HCT116 (cell line): ENCODE results near the gene ZSCAN21. TPM values are rescaled to one million over a fixed set of nuclear protein-coding genes. Genes with fewer than 3 reads are reported as not detected.

Source experiments
- ATAC-seq: fragments of 200-7000 bp; cut with Tn5 transposase; 2 replicates; pipeline ENCODE4 v1.9.1; 2020; ENCODE audit warnings: mild to moderate bottlenecking, moderate library complexity
- BruUV-seq: library from RNA; stranded (reverse); fragments of 400-500 nt; replicated peaks from 2 replicates; lab custom pipeline; 2021; lab: Mats Ljungman, UMichigan
- CTCF ChIA-PET: fragments of 300-600 bp; sonication (Branson Sonifier 250); formaldehyde crosslinking; loops from one replicate; lab custom pipeline; 2021; ENCODE audit warnings: antibody characterized with exemption; lab: Charles Lee
- POLR2A ChIA-PET: fragments of 300-600, 350-600 bp; sonication (Branson Sonifier 250); formaldehyde crosslinking; loops from one replicate; lab custom pipeline; 2021; ENCODE audit warnings: antibody characterized with exemption; lab: Charles Lee
- RAD21 ChIA-PET, 2 experiments: fragments of 300-600 bp; sonication (Branson Sonifier 250); formaldehyde crosslinking; loops; one replicate each; lab custom pipeline; 2023; ENCODE audit warnings: low total read pairs in 2 of 2; ENCODE audit not compliant: uncharacterized antibody in 2 of 2, unreplicated experiment in 2 of 2, low non-redundant PET in 1 of 2; lab: Charles Lee
- DNase-seq: peaks from one replicate; pipeline ENCODE4 v3.0.0-alpha.2; 2010; ENCODE audit warnings: low read depth, low spot score
- H2AFZ ChIP-seq: fragments of 200-600 bp; shearing (Covaris generic), sonication (generic); 2 replicates; pipeline ENCODE4 v1.6.1; 2017; ENCODE audit warnings: low read depth, mixed run types, mixed read lengths, antibody characterized with exemption, low read length; ENCODE audit not compliant: poor library complexity, severe bottlenecking
- H3K27ac ChIP-seq: 2 replicates; pipeline ENCODE4 v1.5.1; 2012; ENCODE audit warnings: low read depth, low read length
- H3K27me3 ChIP-seq: fragments of 200-600 bp; sonication (generic); 2 replicates; pipeline ENCODE4 v1.6.1; 2016; ENCODE audit warnings: mixed run types, low read length, mixed read lengths; ENCODE audit not compliant: insufficient read depth
- H3K36me3 ChIP-seq, 2 experiments: fragments of 200-500 bp in 1 of 2; fragments of 200-600 bp in 1 of 2; sonication (Bioruptor generic) in 1 of 2; sonication (generic) in 1 of 2; 2 replicates each; pipeline versions ENCODE4 v1.5.1 to v1.6.1; 2014 to 2016; ENCODE audit warnings: low read length in 2 of 2, inconsistent platforms in 1 of 2, mixed read lengths in 1 of 2, mixed run types in 1 of 2; ENCODE audit not compliant: insufficient read depth in 2 of 2, control insufficient read depth in 1 of 2
- H3K4me1 ChIP-seq, 2 experiments: fragments of 200-600 bp in 1 of 2; sonication (generic) in 1 of 2; 2 replicates each; pipeline versions ENCODE4 v1.5.1 to v1.6.1; 2012 to 2017; ENCODE audit warnings: low read length in 2 of 2, inconsistent platforms in 1 of 2, mild to moderate bottlenecking in 1 of 2, mixed read lengths in 1 of 2, mixed run types in 1 of 2, moderate library complexity in 1 of 2; ENCODE audit not compliant: insufficient read depth in 2 of 2, control insufficient read depth in 1 of 2
- H3K4me2 ChIP-seq: fragments of 200-600 bp; sonication (generic); 2 replicates; pipeline ENCODE4 v1.6.1; 2017; ENCODE audit warnings: mixed run types, low read length, mixed read lengths
- H3K4me3 ChIP-seq, 2 experiments: fragments of 200-600 bp in 1 of 2; sonication (generic) in 1 of 2; replicated peaks in 1 of 2; 2 replicates each; pipeline ENCODE4 v1.5.1; 2011 to 2016; ENCODE audit warnings: low read length in 2 of 2, control low read depth in 1 of 2, low read depth in 1 of 2, mild to moderate bottlenecking in 1 of 2, mixed read lengths in 1 of 2, mixed run types in 1 of 2
- H3K79me2 ChIP-seq: fragments of 200-600 bp; sonication (generic); 2 replicates; pipeline ENCODE4 v1.6.1; 2017; ENCODE audit warnings: mild to moderate bottlenecking, mixed run types, low read length, moderate library complexity, mixed read lengths; ENCODE audit not compliant: insufficient read depth
- H3K9ac ChIP-seq: fragments of 200-600 bp; sonication (generic); 2 replicates; pipeline ENCODE4 v1.6.1; 2016; ENCODE audit warnings: low read length, mixed read lengths
- H3K9me2 ChIP-seq: fragments of 200-600 bp; sonication (generic), shearing (Covaris generic); 2 replicates; pipeline ENCODE4 v1.6.1; 2017; ENCODE audit warnings: mixed run types, mild to moderate bottlenecking, moderate library complexity; ENCODE audit not compliant: insufficient read depth
- H3K9me3 ChIP-seq, 2 experiments: fragments of 200-500 bp in 1 of 2; fragments of 200-600 bp in 1 of 2; sonication (Bioruptor generic) in 1 of 2; sonication (generic) in 1 of 2; 2 replicates each; pipeline ENCODE4 v1.6.1; 2014 to 2017; ENCODE audit warnings: low read length in 2 of 2, mixed read lengths in 2 of 2, inconsistent platforms in 1 of 2, low read depth in 1 of 2, mild to moderate bottlenecking in 1 of 2, mixed run types in 1 of 2, moderate library complexity in 1 of 2; ENCODE audit not compliant: control insufficient read depth in 1 of 2, insufficient read depth in 1 of 2
- H4K20me1 ChIP-seq: fragments of 200-600 bp; sonication (generic), shearing (Covaris generic); 2 replicates; pipeline ENCODE4 v1.6.1; 2017; ENCODE audit warnings: mixed run types, mild to moderate bottlenecking, moderate library complexity; ENCODE audit not compliant: insufficient read depth
- CEBPB ChIP-seq: IDR thresholded peaks from 2 replicates; pipeline ENCODE4 v1.6.1; 2012; ENCODE audit warnings: low read depth
- EGR1 ChIP-seq: IDR thresholded peaks from 2 replicates; pipeline ENCODE4 v1.6.1; 2012; ENCODE audit warnings: low read depth
- ELF1 ChIP-seq: IDR thresholded peaks from 2 replicates; pipeline ENCODE4 v1.6.1; 2012; ENCODE audit warnings: low read depth, borderline replicate concordance
- EZH2 ChIP-seq: fragments of 200-600 bp; sonication (generic); IDR thresholded peaks from 2 replicates; pipeline ENCODE4 v1.6.1; 2017; ENCODE audit warnings: antibody characterized with exemption, mixed run types
- EZH2phosphoT487 ChIP-seq: fragments of 200-600 bp; IDR thresholded peaks from 2 replicates; pipeline ENCODE4 v1.6.1; 2018; ENCODE audit warnings: antibody characterized with exemption, borderline replicate concordance
- FOSL1 ChIP-seq: IDR thresholded peaks from 2 replicates; pipeline ENCODE4 v1.6.1; 2012; ENCODE audit warnings: low read depth
- JUND ChIP-seq: IDR thresholded peaks from 2 replicates; pipeline ENCODE4 v1.6.1; 2012
- POLR2A ChIP-seq: IDR thresholded peaks from 2 replicates; pipeline ENCODE4 v1.7.0; 2011; ENCODE audit warnings: borderline replicate concordance; ENCODE audit not compliant: insufficient read depth, insufficient read length; ENCODE audit errors: extremely low read depth
- POLR2AphosphoS5 ChIP-seq: IDR thresholded peaks from 2 replicates; pipeline ENCODE4 v1.6.1; 2011; ENCODE audit warnings: mild to moderate bottlenecking, low read depth, low read length, moderate library complexity
- RAD21 ChIP-seq: IDR thresholded peaks from 2 replicates; pipeline ENCODE4 v1.6.1; 2012; ENCODE audit warnings: low read depth, mild to moderate bottlenecking
- SIN3A ChIP-seq: IDR thresholded peaks from 2 replicates; pipeline ENCODE4 v1.6.1; 2012; ENCODE audit warnings: low read depth
- SRF ChIP-seq: IDR thresholded peaks from 2 replicates; pipeline ENCODE4 v1.6.1; 2012; ENCODE audit warnings: low read depth
- TCF7L2 ChIP-seq: IDR thresholded peaks from 2 replicates; pipeline ENCODE4 v1.7.0; 2011; ENCODE audit warnings: borderline replicate concordance, inconsistent platforms; ENCODE audit not compliant: insufficient read depth, insufficient read length; ENCODE audit errors: extremely low read depth
- YY1 ChIP-seq: IDR thresholded peaks from 2 replicates; pipeline ENCODE4 v1.6.1; 2011; ENCODE audit warnings: low read length, low read depth, moderate library complexity, mild to moderate bottlenecking; ENCODE audit not compliant: insufficient replicate concordance; ENCODE audit errors: extremely low read depth
- ZFX ChIP-seq: fragments of 450-650 bp; IDR thresholded peaks from 2 replicates; pipeline ENCODE4 v1.6.1; 2017
- ZNF274 ChIP-seq: fragments of 200-500 bp; sonication (Bioruptor generic); IDR thresholded peaks from 2 replicates; pipeline ENCODE4 v1.6.1; 2014; ENCODE audit warnings: mild to moderate bottlenecking, low read depth, low read length, inconsistent platforms
- intact Hi-C: fragments of 100-400 bp; cut with micrococcal nuclease; formaldehyde crosslinking; loops from 2 replicates; pipeline ENCODE4 v1.10.0; 2022
- total RNA-seq: library from RNA; stranded (reverse); gene quantifications from one replicate; pipeline ENCODE4 v1.2.1, GENCODE V29; 2021; ENCODE audit not compliant: unreplicated experiment
- TF ChIP-seq, protein P1 (sequence below): IDR thresholded peaks from 2 replicates; pipeline ENCODE4 v1.6.1; 2011; ENCODE audit warnings: mild to moderate bottlenecking, low read length, moderate library complexity; ENCODE audit not compliant: insufficient replicate concordance; ENCODE audit errors: extremely low read depth
- TF ChIP-seq, protein P2 (sequence below), 3 experiments: fragments of 200-600 bp in 1 of 3; sonication (generic) in 1 of 3; IDR thresholded peaks in 2 of 3; conservative IDR thresholded peaks in 1 of 3; 2 replicates each; pipeline ENCODE4 v1.5.1; 2012 to 2017; ENCODE audit warnings: low read depth in 2 of 3, low read length in 2 of 3, antibody characterized with exemption in 1 of 3, borderline replicate concordance in 1 of 3, control low read depth in 1 of 3, mild to moderate bottlenecking in 1 of 3, mixed read lengths in 1 of 3, mixed run types in 1 of 3, moderate library complexity in 1 of 3; ENCODE audit not compliant: insufficient read depth in 1 of 3
- TF ChIP-seq, protein P3 (sequence below): IDR thresholded peaks from 2 replicates; pipeline ENCODE4 v1.6.1; 2012

Gene ZSCAN21
- total RNA-seq, 1 experiment from 2014 or later = 10.3 TPM

DNA sequence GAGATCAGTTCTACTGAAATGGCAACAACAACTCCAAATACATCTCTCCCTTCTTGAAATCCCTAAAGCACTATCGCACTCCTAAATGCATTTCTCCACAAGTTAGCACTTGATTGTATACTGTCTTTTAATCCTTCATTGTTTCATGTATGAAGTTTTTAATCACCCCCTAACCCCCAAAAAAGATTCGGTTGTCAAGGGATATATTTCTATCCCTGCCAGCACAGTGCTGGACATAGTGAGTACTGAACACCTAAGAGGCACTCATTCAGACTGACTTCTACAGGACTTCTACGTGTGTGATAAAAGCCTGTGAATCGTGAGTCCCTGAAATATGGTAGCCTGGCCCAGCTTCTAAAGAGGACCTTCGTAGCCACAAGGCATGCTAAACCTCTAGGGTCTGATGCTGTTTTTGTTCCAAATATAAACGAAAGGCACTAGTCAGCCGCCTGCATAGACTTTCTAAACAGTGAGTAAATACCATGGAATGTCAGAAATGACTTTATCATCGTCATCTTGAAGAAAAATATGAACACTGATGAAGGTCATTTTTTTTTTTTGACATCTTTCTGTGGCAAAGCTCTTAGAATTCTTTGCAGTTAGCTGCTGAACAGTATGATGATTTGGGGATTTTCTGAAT, 14.6 kb upstream of the ZSCAN21 start:
- intact Hi-C loops = no loop called here
- DNase-seq = no peak
- H3K27ac ChIP-seq = no peak overlapping the region

More for the DNA sequence above, 14.6 kb upstream of the ZSCAN21 start:
- peaks cover 42 to 44% of the 10 kb centered on the region in 2 experiments; a peak in 3 of 4 replicates for H3K36me3 ChIP-seq
- no TSS peak for BruUV-seq
- no peaks in the 10 kb centered on the region for H3K4me1 ChIP-seq
- RAD21 ChIA-PET = no interaction called here
- H4K20me1 ChIP-seq = no peaks in the 10 kb centered on the region
- POLR2A ChIA-PET = interaction anchor here (1.2 kb wide), 1 partner anchor 15 kb away, joined by 4 read pairs; no protein-coding TSS in a partner anchor
- CTCF ChIA-PET = no interaction called here
- H3K4me2 ChIP-seq = no peak overlapping the region
- H2AFZ ChIP-seq = no peak overlapping the region
- no peak overlapping the region for H3K9ac ChIP-seq
- no peaks in the 10 kb centered on the region for H3K9me3 ChIP-seq
- no peak; the same call in 1 of the 2 replicates for ATAC-seq
- no peak for TF ChIP-seq SIN3A
- no peak for TF ChIP-seq TCF7L2
- TF ChIP-seq YY1 = no peak
- no peak for TF ChIP-seq ELF1
- no peak for TF ChIP-seq ZFX
- no peak for TF ChIP-seq POLR2AphosphoS5
- TF ChIP-seq CEBPB = no peak
- no peak for TF ChIP-seq ZNF274
- TF ChIP-seq, protein P1, sequence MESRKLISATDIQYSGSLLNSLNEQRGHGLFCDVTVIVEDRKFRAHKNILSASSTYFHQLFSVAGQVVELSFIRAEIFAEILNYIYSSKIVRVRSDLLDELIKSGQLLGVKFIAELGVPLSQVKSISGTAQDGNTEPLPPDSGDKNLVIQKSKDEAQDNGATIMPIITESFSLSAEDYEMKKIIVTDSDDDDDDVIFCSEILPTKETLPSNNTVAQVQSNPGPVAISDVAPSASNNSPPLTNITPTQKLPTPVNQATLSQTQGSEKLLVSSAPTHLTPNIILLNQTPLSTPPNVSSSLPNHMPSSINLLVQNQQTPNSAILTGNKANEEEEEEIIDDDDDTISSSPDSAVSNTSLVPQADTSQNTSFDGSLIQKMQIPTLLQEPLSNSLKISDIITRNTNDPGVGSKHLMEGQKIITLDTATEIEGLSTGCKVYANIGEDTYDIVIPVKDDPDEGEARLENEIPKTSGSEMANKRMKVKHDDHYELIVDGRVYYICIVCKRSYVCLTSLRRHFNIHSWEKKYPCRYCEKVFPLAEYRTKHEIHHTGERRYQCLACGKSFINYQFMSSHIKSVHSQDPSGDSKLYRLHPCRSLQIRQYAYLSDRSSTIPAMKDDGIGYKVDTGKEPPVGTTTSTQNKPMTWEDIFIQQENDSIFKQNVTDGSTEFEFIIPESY = no peak
- TF ChIP-seq SRF = no peak
- TF ChIP-seq FOSL1 = no peak
- no peak for TF ChIP-seq RAD21
- TF ChIP-seq, protein P2, sequence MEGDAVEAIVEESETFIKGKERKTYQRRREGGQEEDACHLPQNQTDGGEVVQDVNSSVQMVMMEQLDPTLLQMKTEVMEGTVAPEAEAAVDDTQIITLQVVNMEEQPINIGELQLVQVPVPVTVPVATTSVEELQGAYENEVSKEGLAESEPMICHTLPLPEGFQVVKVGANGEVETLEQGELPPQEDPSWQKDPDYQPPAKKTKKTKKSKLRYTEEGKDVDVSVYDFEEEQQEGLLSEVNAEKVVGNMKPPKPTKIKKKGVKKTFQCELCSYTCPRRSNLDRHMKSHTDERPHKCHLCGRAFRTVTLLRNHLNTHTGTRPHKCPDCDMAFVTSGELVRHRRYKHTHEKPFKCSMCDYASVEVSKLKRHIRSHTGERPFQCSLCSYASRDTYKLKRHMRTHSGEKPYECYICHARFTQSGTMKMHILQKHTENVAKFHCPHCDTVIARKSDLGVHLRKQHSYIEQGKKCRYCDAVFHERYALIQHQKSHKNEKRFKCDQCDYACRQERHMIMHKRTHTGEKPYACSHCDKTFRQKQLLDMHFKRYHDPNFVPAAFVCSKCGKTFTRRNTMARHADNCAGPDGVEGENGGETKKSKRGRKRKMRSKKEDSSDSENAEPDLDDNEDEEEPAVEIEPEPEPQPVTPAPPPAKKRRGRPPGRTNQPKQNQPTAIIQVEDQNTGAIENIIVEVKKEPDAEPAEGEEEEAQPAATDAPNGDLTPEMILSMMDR (IDR thresholded peaks at IDR 0.05 in 2 of 3, conservative IDR thresholded peaks at IDR 0.05 in 1 of 3; ENCODE audit: borderline replicate concordance in 1 of 3, insufficient read depth in 1 of 3, low read depth in 2 of 3, low read length in 2 of 3) = no peak
- no peak for TF ChIP-seq JUND
- no peak for TF ChIP-seq EGR1
- no peak for TF ChIP-seq EZH2
- TF ChIP-seq, protein P3, sequence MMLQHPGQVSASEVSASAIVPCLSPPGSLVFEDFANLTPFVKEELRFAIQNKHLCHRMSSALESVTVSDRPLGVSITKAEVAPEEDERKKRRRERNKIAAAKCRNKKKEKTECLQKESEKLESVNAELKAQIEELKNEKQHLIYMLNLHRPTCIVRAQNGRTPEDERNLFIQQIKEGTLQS = no peak
- TF ChIP-seq POLR2A = no peak
- TF ChIP-seq EZH2phosphoT487 = no peak
- H3K4me3 ChIP-seq = no peak overlapping the region
- H3K9me2 ChIP-seq = no peaks in the 10 kb centered on the region
- no peaks in the 10 kb centered on the region for H3K27me3 ChIP-seq
- H3K79me2 ChIP-seq = no peaks in the 10 kb centered on the region
